PC-3 (cell line): Measurements from ENCODE around the gene PDZD2. TPM values are rescaled to one million over a fixed set of nuclear protein-coding genes. Genes with fewer than 3 reads are reported as not detected.

Source experiments
- ATAC-seq: fragments of 200-7000 bp; cut with Tn5 transposase; 2 replicates; pipeline ENCODE4 v1.9.1; 2020; ENCODE audit warnings: mild to moderate bottlenecking, moderate library complexity
- BruUV-seq: library from RNA; stranded (reverse); fragments of 400-500 nt; replicated peaks from 2 replicates; lab custom pipeline; 2021; lab: Mats Ljungman, UMichigan
- CTCF ChIA-PET: fragments of 300-600 bp; sonication (Branson Sonifier 250); formaldehyde crosslinking; loops from one replicate; lab custom pipeline; 2022; ENCODE audit warnings: antibody characterized with exemption; lab: Charles Lee
- POLR2A ChIA-PET: fragments of 300-600 bp; sonication (Branson Sonifier 250); formaldehyde crosslinking; loops from one replicate; lab custom pipeline; 2022; ENCODE audit warnings: antibody characterized with exemption; ENCODE audit not compliant: unreplicated experiment; lab: Charles Lee
- DNase-seq: peaks from one replicate; pipeline ENCODE4 v3.0.0-alpha.2; 2015
- H2AFZ ChIP-seq: fragments of 300-600 bp; sonication (generic); 2 replicates; pipeline ENCODE4 v1.6.0; 2016; ENCODE audit warnings: antibody characterized with exemption, low read length
- H3F3A ChIP-seq: fragments of 300-600 bp; sonication (generic); one replicate; pipeline ENCODE4 v1.6.0; 2017; ENCODE audit warnings: antibody characterized with exemption, low read length, control low read depth, mild to moderate bottlenecking; ENCODE audit not compliant: unreplicated experiment
- H3K27ac ChIP-seq: fragments of 300-600 bp; sonication (generic); 2 replicates; pipeline ENCODE4 v1.5.1; 2016; ENCODE audit warnings: mild to moderate bottlenecking, low read length
- H3K27me3 ChIP-seq: fragments of 300-600 bp; sonication (generic); 2 replicates; pipeline ENCODE4 v1.6.1; 2016; ENCODE audit warnings: low read length, mixed read lengths
- H3K36me3 ChIP-seq: fragments of 300-600 bp; sonication (generic); 2 replicates; pipeline ENCODE4 v1.6.1; 2016; ENCODE audit warnings: low read depth, mixed run types, low read length, mixed read lengths
- H3K4me1 ChIP-seq: fragments of 300-600 bp; sonication (generic); 2 replicates; pipeline ENCODE4 v1.5.1; 2016; ENCODE audit warnings: low read length; ENCODE audit not compliant: insufficient read depth
- H3K4me2 ChIP-seq: fragments of 300-600 bp; sonication (generic); 2 replicates; pipeline ENCODE4 v1.6.0; 2016; ENCODE audit warnings: low read length
- H3K4me3 ChIP-seq: fragments of 300-600 bp; sonication (generic); 2 replicates; pipeline ENCODE4 v1.5.1; 2016; ENCODE audit warnings: mild to moderate bottlenecking, low read length, mixed read lengths
- H3K79me2 ChIP-seq: fragments of 300-600 bp; sonication (generic); 2 replicates; pipeline ENCODE4 v1.6.1; 2017; ENCODE audit warnings: low read length, mixed read lengths
- H3K9ac ChIP-seq: fragments of 300-600 bp; sonication (generic); 2 replicates; pipeline ENCODE4 v1.6.0; 2016; ENCODE audit warnings: mild to moderate bottlenecking, low read length
- H3K9me2 ChIP-seq: fragments of 300-600 bp; sonication (generic); replicated peaks from 2 replicates; pipeline ENCODE4 v1.6.1; 2016; ENCODE audit warnings: mixed run types, low read length, mixed read lengths
- H3K9me3 ChIP-seq: fragments of 300-600 bp; sonication (generic); 2 replicates; pipeline ENCODE4 v1.6.1; 2016; ENCODE audit warnings: low read length, mixed read lengths
- H4K20me1 ChIP-seq: fragments of 300-600 bp; sonication (generic); 2 replicates; pipeline ENCODE4 v1.6.1; 2016; ENCODE audit warnings: low read length, mixed read lengths
- EZH2 ChIP-seq: fragments of 300-600 bp; sonication (generic); IDR thresholded peaks from one replicate; pipeline ENCODE4 v1.6.1; 2017; ENCODE audit warnings: antibody characterized with exemption, mild to moderate bottlenecking, low read length; ENCODE audit not compliant: unreplicated experiment
- EZH2phosphoT487 ChIP-seq: fragments of 300-600 bp; sonication (generic); IDR thresholded peaks from 2 replicates; pipeline ENCODE4 v1.6.1; 2018; ENCODE audit warnings: mild to moderate bottlenecking, antibody characterized with exemption, low read length, borderline replicate concordance
- intact Hi-C: fragments of 100-400 bp; cut with micrococcal nuclease; formaldehyde crosslinking; loops from 2 replicates; pipeline ENCODE4 v1.9.0; 2023
- total RNA-seq: library from RNA; depleted of rRNA; stranded (reverse); fragments of >200 nt; gene quantifications from 2 replicates; pipeline ENCODE4 v1.2.3, GENCODE V29; 2014
- TF ChIP-seq, protein P1 (sequence below): fragments of 300-600 bp; sonication (generic); conservative IDR thresholded peaks from 2 replicates; pipeline ENCODE4 v1.5.1; 2017; ENCODE audit warnings: antibody characterized with exemption, low read depth, mild to moderate bottlenecking, low read length

The PDZD2 gene
- total RNA-seq, 1 experiment from 2014 or later: 2.0 TPM

DNA sequence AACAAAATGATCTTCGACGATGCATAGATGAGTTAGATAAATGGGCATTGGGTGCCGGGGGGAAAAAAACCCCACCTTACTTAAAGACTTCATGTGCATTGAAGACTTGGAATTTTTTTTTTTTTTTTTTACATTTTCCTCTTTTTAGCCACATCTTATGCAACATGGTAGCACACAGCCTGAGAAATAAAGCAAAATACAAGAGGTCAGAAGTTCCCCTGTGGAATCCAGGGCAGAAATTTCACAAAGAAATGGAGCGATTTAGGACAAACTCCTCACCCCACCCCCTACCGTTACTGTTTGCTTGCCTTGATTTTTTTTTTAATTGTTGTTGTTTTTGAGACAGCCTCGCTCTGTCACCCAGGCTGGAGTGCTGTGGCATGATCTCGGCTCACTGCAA, 382.0 kb downstream of the PDZD2 start:
- H3K27ac ChIP-seq: no peak overlapping the region
- no peaks in the 10 kb centered on the region for H3K79me2 ChIP-seq
- H4K20me1 ChIP-seq: no peaks in the 10 kb centered on the region
- H3K36me3 ChIP-seq: no peaks in the 10 kb centered on the region
- no TSS peak for BruUV-seq
- H3K9ac ChIP-seq: no peak overlapping the region
- intact Hi-C loops: no loop called here
- ChIA-PET POLR2A (no interaction called here), CTCF (no interaction called here)
- no peaks in the 10 kb centered on the region for H3K27me3 ChIP-seq
- TF ChIP-seq, protein P1, sequence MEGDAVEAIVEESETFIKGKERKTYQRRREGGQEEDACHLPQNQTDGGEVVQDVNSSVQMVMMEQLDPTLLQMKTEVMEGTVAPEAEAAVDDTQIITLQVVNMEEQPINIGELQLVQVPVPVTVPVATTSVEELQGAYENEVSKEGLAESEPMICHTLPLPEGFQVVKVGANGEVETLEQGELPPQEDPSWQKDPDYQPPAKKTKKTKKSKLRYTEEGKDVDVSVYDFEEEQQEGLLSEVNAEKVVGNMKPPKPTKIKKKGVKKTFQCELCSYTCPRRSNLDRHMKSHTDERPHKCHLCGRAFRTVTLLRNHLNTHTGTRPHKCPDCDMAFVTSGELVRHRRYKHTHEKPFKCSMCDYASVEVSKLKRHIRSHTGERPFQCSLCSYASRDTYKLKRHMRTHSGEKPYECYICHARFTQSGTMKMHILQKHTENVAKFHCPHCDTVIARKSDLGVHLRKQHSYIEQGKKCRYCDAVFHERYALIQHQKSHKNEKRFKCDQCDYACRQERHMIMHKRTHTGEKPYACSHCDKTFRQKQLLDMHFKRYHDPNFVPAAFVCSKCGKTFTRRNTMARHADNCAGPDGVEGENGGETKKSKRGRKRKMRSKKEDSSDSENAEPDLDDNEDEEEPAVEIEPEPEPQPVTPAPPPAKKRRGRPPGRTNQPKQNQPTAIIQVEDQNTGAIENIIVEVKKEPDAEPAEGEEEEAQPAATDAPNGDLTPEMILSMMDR: no peak
- TF ChIP-seq EZH2 (no peak), EZH2phosphoT487 (no peak)
- no peaks in the 10 kb centered on the region for H3K9me2 ChIP-seq
- ATAC-seq: no peak
- no peak for DNase-seq
- no peaks in the 10 kb centered on the region for H3K9me3 ChIP-seq
- H3F3A ChIP-seq: no peaks in the 10 kb centered on the region
- no peak overlapping the region for H2AFZ ChIP-seq
- no peak overlapping the region for H3K4me2 ChIP-seq
- H3K4me3 ChIP-seq: no peak overlapping the region
- H3K4me1 ChIP-seq: 0 out of 2 replicates have a peak, but pooled peaks cover 4% of the 10 kb centered on the region

DNA sequence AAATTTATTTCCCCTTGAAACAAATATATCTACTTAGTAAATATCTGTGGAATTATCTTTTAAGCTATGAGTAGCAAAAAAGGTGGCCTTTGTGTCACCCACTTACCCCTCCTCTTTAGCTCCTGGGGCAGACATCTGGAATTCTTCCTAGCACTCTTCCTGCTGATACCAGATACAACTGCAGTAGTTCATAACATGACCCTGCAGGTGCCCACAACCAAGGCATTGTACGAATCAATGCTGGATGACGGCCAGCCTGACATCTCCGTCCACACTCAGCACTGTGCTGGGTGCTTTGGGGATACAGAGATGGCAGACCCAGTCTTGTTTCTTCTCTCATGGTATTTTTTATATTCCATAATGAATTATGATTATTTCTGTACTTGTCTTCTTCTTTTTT, 382.8 kb downstream of the PDZD2 start:
- ATAC-seq (no peak), DNase-seq (no peak)
- no peak overlapping the region for H3K27ac ChIP-seq
- H3K79me2 ChIP-seq: no peaks in the 10 kb centered on the region
- no peaks in the 10 kb centered on the region for H3F3A ChIP-seq
- BruUV-seq: no TSS peak
- H3K4me3 ChIP-seq: no peak overlapping the region
- H4K20me1 ChIP-seq: no peaks in the 10 kb centered on the region
- H3K4me1 ChIP-seq: 0 out of 2 replicates have a peak, but pooled peaks cover 4% of the 10 kb centered on the region
- H3K36me3 ChIP-seq: no peaks in the 10 kb centered on the region
- no peaks in the 10 kb centered on the region for H3K9me2 ChIP-seq
- ChIA-PET CTCF (no interaction called here), POLR2A (no interaction called here)
- TF ChIP-seq EZH2phosphoT487 (no peak), EZH2 (no peak)
- TF ChIP-seq, protein P1: no peak
- no peak overlapping the region for H3K9ac ChIP-seq
- intact Hi-C loops: no loop called here
- no peak overlapping the region for H3K4me2 ChIP-seq
- no peaks in the 10 kb centered on the region for H3K9me3 ChIP-seq
- H3K27me3 ChIP-seq: no peaks in the 10 kb centered on the region
- H2AFZ ChIP-seq: no peak overlapping the region

DNA sequence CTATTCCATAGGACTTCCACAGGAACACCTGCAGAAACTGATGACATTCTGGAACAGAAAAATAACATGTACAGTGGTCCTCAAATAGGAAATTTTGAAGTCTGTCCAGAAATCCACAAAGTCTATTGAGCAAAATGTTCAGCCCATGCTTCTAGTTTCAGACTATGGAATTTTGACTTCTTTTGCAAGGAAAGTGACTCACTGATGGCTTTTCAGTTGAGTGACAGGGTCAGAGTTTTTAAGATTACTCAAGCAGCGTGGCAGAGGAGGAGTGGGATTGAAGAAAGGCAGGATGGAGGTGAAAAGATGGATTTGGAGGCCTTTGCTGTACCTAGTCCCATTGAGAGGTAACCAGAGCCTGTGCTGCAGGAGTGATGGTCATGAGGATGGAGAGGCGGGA, 383.7 kb downstream of the PDZD2 start:
- no peak overlapping the region for H3K27ac ChIP-seq
- ATAC-seq (no peak), DNase-seq (no peak)
- H2AFZ ChIP-seq: no peak overlapping the region
- H3K4me2 ChIP-seq: no peak overlapping the region
- no peak overlapping the region for H3K4me3 ChIP-seq
- TF ChIP-seq EZH2phosphoT487 (no peak), EZH2 (no peak)
- TF ChIP-seq, protein P1: no peak
- no peaks in the 10 kb centered on the region for H3F3A ChIP-seq
- no peaks in the 10 kb centered on the region for H4K20me1 ChIP-seq
- no peaks in the 10 kb centered on the region for H3K27me3 ChIP-seq
- intact Hi-C loops: no loop called here
- BruUV-seq: no TSS peak
- H3K9me2 ChIP-seq: no peaks in the 10 kb centered on the region
- H3K4me1 ChIP-seq: peaks cover 6% of the 10 kb centered on the region
- no peaks in the 10 kb centered on the region for H3K9me3 ChIP-seq
- H3K36me3 ChIP-seq: no peaks in the 10 kb centered on the region
- ChIA-PET POLR2A (no interaction called here), CTCF (no interaction called here)
- H3K79me2 ChIP-seq: no peaks in the 10 kb centered on the region
- H3K9ac ChIP-seq: no peak overlapping the region
